Measurements from ENCODE around the gene PLD6.

DNA sequence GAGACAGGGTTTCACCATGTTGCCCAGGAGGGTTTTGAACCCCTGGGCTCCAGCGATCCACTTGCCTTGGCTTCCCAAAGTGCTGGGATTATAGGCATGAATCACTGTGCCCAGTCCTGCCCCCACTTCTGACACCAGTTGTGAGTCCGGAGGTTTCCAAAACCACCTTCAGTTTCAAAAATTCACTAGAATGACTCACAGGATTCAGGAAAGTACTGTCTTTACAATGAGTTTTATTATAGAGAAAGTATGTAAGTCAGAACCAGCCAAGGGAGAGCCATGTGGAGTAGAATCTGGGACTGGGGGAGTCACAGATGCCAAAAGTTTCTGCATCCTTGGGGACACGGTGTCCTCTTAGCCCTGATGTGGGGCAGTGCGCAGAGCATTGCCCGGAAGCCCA lies 55.1 kb downstream of the PLD6 start:
- TF ChIP-seq POLR2AphosphoS5 (IDR thresholded peaks at IDR 0.05) (no peak), EP300 (IDR thresholded peaks at IDR 0.05) (no peak)
- TF ChIP-seq, protein P1, sequence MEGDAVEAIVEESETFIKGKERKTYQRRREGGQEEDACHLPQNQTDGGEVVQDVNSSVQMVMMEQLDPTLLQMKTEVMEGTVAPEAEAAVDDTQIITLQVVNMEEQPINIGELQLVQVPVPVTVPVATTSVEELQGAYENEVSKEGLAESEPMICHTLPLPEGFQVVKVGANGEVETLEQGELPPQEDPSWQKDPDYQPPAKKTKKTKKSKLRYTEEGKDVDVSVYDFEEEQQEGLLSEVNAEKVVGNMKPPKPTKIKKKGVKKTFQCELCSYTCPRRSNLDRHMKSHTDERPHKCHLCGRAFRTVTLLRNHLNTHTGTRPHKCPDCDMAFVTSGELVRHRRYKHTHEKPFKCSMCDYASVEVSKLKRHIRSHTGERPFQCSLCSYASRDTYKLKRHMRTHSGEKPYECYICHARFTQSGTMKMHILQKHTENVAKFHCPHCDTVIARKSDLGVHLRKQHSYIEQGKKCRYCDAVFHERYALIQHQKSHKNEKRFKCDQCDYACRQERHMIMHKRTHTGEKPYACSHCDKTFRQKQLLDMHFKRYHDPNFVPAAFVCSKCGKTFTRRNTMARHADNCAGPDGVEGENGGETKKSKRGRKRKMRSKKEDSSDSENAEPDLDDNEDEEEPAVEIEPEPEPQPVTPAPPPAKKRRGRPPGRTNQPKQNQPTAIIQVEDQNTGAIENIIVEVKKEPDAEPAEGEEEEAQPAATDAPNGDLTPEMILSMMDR (IDR thresholded peaks at IDR 0.05), result no peak
